C4-2B (cell line): ENCODE data around the gene PPL.

Experiments
- CTCF ChIP-seq: fragments of 450-650 bp; conservative IDR thresholded peaks from 2 replicates; pipeline ENCODE4 v1.5.1; 2017; ENCODE audit warnings: mild to moderate bottlenecking
- ZFX ChIP-seq: fragments of 450-650 bp; IDR thresholded peaks from 2 replicates; pipeline ENCODE4 v1.6.1; 2017

GRCh38 chr16:4893103-4893862 is 43.7 kb downstream of the PPL start:
- TF ChIP-seq CTCF, result no peak
- no peak for TF ChIP-seq ZFX
